Measurements from ENCODE around the gene AFM.

Gene AFM

DNA sequence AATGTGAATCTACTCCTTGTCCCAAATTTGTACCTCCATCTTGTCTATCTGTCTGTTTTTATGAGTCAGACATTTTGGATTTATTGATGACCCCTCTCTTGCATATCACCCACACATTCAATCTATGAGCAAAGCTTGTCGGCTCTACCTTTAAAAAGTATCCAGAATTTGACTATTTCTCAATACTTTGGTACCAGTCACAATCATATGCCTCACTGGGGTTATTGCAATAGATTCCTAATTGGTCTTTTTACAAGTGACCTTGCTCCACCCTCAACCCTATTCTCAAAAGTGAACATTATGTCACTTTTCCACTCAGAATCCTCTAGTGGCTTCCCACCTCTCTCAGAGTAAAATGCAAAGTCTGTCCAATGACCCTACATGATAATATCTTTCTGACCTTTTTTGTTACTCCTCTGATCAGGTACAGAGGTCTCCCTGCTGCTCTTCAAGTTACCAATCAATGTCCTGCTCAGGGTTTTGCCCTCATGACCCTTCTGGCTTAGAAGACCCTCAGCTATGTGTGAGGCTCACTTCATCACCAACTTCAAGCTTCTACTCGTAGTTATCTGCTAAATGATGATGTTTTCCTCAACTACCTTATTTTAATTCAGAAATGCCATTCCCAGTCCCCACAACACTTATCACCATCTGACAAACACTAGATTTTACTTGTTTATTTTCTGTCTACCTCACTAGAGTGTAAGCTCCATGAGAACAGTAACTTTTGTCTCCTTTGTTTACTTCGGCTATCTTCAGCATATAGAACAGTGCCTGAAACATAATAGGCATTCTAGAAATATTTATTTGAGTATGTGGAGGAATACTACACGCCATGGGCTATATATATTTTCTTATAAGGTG, 23.1 kb upstream of the AFM start:
- no peak for DNase-seq
- ATAC-seq (replicated peaks): no peak
- H3K9me3 Mint-ChIP-seq: no peaks in the 10 kb centered on the region
- H3K36me3 Mint-ChIP-seq: no peaks in the 10 kb centered on the region
- H3K27me3 Mint-ChIP-seq: peaks cover 9 to 12% of the 10 kb centered on the region in 2 donors
- no peaks in the 10 kb centered on the region for H3K4me1 Mint-ChIP-seq
- H3K4me3 Mint-ChIP-seq: no peak overlapping the region
- H3K27ac Mint-ChIP-seq: no peak overlapping the region

DNA sequence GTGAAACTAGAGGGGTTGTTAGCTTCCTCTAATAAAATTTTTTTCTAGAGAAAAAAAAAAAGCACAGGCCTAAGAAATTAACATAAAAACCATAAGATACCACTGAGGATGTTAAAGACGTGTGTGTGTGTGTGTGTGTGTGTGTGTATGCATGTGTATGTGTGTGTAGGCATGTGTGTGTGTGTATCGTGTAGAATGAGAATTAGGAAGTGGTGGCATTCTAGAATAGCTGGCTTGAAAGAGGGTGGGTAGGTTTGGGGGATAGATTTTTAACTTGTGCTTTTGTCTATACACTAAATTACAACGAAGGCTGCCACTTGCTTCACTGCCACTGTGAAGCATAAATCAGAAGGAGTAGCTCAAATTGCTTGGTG, 22.5 kb upstream of the AFM start:
- H3K9me3 Mint-ChIP-seq: no peaks in the 10 kb centered on the region
- H3K36me3 Mint-ChIP-seq: no peaks in the 10 kb centered on the region
- no peak overlapping the region for H3K27ac Mint-ChIP-seq
- DNase-seq: no peak
- no peak for ATAC-seq (replicated peaks)
- H3K4me3 Mint-ChIP-seq: no peak overlapping the region
- H3K27me3 Mint-ChIP-seq: peaks cover 9 to 12% of the 10 kb centered on the region in 2 donors
- no peaks in the 10 kb centered on the region for H3K4me1 Mint-ChIP-seq

DNA sequence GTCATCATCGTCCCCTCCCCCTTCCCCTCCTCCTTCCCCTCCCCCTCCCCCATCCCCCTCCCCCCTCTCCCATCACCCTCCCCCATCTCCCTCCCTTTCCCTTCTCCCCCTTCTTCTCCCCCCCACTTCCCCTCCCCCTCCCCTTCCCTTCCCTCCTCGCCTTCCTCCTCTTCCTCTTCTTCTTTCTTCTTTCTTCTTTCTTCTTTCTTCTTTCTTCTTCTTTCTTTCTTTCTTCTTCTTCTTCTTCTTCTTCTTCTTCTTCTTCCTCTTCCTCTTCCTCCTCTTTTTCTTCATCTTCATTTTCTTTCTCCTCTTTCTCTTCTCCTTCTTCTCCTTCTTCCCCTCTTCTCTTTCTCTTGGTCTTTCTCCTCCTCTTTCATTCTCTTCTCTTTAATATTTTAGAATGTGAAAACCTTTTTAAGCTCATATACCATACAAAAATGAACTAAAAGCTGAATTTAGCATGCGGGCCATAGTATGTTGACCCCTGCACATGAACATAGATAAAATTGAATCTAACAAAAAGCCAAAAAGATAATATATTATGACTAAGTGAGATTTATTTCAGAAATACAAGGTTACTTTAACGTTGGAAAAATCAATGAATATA, 20.5 kb upstream of the AFM start:
- H3K9me3 Mint-ChIP-seq: no peaks in the 10 kb centered on the region
- DNase-seq (no peak), ATAC-seq (replicated peaks) (no peak)
- no peak overlapping the region for H3K4me3 Mint-ChIP-seq
- H3K36me3 Mint-ChIP-seq: no peaks in the 10 kb centered on the region
- H3K4me1 Mint-ChIP-seq: no peaks in the 10 kb centered on the region
- H3K27me3 Mint-ChIP-seq: peaks cover 9 to 17% of the 10 kb centered on the region in 2 donors
- H3K27ac Mint-ChIP-seq: no peak overlapping the region

DNA sequence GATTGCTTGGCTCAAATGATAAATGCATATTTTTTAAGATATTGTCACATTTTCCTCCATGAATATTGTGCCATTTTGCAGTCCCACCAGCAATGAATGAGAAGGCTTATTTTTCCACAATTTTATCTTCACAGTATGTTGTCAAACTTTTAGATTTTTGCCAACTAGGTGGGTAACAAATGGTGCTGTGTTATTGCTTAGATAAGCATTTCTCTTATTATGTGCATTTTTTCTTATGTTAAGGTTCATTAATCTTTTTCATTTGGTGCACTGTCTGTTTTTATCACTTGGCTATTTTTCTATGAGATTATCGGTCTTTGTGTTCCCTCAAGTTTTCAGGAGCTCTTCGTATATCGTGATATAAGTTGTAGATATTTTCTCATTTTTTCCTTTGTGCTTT, 13.4 kb upstream of the AFM start:
- H3K4me3 Mint-ChIP-seq: no peak overlapping the region
- no peaks in the 10 kb centered on the region for H3K4me1 Mint-ChIP-seq
- no peak overlapping the region for H3K27ac Mint-ChIP-seq
- ATAC-seq (replicated peaks): no peak
- peaks cover 0 to 3% of the 10 kb centered on the region in 2 donors for H3K36me3 Mint-ChIP-seq
- H3K9me3 Mint-ChIP-seq: peaks cover 9% of the 10 kb centered on the region in 2 donors
- DNase-seq: no peak
- H3K27me3 Mint-ChIP-seq: peaks cover 14 to 18% of the 10 kb centered on the region in 2 donors

DNA sequence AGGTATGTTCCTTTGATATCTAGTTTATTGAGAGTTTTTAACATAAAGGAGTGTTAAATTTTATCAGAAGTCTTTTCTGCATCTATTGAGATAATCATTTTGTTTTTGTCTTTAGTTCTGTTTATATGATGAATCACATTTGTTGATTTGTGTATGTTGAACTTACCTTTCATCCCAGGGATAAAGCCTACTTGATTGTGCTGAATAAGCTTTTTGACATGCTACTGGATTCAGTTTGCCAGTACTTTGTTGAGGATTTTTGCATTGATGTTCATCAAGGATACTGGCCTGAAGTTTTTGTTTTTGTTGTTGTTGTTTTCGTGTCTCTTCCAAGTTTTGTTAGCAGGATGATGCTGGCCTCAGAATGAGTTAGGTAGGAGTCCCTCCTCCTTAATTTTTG, 10.8 kb upstream of the AFM start:
- no peak for ATAC-seq (replicated peaks)
- peaks cover 17% of the 10 kb centered on the region in 2 donors for H3K27me3 Mint-ChIP-seq

DNA sequence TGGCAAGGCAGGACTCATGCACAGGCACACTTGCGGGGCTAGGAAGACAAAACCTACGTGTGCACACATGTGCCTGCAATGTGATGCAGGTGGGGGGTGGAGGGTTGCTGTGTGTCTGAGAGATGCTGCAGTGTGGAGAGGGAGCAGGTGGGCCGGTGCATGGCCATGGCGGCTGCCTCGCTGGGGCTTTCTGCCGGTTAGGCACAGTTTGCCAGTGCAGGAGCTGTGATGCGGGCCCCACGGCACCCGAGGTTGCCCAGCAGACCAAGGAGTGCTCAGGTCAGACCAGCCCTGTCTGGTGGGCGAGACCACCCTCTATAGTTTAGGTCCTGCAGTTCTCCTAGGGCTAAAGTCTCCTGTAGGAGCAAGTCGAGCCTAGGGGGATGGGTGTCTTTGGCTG, 4.4 kb upstream of the AFM start:
- peaks cover 0 to 3% of the 10 kb centered on the region in 2 donors for H3K36me3 Mint-ChIP-seq
- no peaks in the 10 kb centered on the region for H3K4me1 Mint-ChIP-seq
- no peak overlapping the region for H3K4me3 Mint-ChIP-seq
- H3K9me3 Mint-ChIP-seq: peaks cover 20 to 25% of the 10 kb centered on the region in 2 donors
- DNase-seq: no peak
- ATAC-seq (replicated peaks): no peak
- H3K27ac Mint-ChIP-seq: no peak overlapping the region
- H3K27me3 Mint-ChIP-seq: peaks cover 8 to 21% of the 10 kb centered on the region in 2 donors

More for the DNA sequence above, 10.8 kb upstream of the AFM start:
- no peaks in the 10 kb centered on the region for H3K4me1 Mint-ChIP-seq
- no peak overlapping the region for H3K27ac Mint-ChIP-seq
- H3K9me3 Mint-ChIP-seq: peaks cover 19 to 23% of the 10 kb centered on the region in 2 donors
- H3K4me3 Mint-ChIP-seq: no peak overlapping the region
- no peak for DNase-seq
- H3K36me3 Mint-ChIP-seq: peaks cover 0 to 3% of the 10 kb centered on the region in 2 donors

DNA sequence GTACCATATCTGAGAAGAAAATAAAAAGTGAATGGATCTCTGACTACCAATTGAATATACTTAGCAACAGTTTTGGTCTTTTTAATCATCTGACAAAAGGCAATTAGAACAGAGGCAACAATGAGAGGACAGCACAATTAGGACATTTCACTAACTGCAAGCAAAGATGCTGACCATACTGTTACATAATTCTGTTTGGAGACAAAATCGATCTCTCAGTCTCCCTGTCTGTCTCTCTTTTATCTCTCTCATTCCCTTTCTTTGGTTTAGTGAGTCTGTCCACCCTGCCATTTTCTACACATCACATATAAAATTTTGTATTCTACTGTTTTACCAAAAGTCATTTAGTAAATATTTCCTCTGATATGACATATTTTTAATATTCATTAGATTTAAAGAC, 2.2 kb upstream of the AFM start:
- ATAC-seq (replicated peaks) (no peak), DNase-seq (no peak)
- Mint-ChIP-seq H3K36me3 (no peaks in the 10 kb centered on the region), H3K4me3 (no peak overlapping the region), H3K27me3 (peaks cover 0 to 12% of the 10 kb centered on the region in 2 donors), H3K27ac (no peak overlapping the region), H3K4me1 (no peaks in the 10 kb centered on the region), H3K9me3 (peaks cover 8 to 11% of the 10 kb centered on the region in 2 donors)

DNA sequence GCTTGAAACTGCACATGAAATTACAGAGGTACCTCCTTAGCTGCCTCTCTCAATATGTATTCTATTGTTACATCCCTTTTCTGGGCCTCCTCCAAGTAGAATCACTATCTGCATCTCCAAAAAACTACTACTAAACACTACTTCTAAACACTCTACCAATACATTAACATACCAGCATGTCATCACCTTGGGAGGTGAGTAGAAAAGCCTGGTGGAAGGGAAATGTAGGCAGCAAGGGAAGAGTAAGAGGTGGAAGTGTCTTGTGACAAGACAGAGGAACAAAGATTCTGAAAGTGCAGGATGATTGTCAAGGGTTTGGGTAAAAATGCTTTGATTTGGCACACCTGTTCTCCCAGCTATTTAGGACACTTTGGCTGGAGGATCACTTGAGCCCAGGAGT, 3.5 kb downstream of the AFM start:
- Mint-ChIP-seq H3K9me3 (peaks cover 0 to 1% of the 10 kb centered on the region in 2 donors), H3K27me3 (peaks cover 10 to 14% of the 10 kb centered on the region in 2 donors), H3K4me3 (no peak overlapping the region), H3K27ac (no peak overlapping the region), H3K4me1 (no peaks in the 10 kb centered on the region), H3K36me3 (no peaks in the 10 kb centered on the region)
- ATAC-seq (replicated peaks) (no peak), DNase-seq (no peak)

DNA sequence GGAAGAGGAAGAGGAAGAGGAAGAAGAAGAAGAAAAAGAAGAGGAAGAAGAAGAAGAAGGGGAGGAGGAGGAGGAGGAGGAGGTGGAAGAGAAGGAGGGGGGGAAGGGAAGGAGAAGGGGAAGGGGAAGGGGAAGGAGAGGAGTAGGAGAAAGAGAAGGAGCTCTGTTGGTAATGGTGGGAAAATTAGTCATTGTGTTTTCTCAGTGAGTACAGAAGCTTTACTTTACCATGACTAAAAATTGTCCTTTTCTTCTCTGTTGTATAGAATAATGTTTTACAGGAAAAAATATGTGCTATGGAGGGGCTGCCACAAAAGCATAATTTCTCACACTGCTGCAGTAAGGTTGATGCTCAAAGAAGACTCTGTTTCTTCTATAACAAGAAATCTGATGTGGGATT, 4.1 kb downstream of the AFM start:
- peaks cover 10 to 14% of the 10 kb centered on the region in 2 donors for H3K27me3 Mint-ChIP-seq
- peaks cover 0 to 1% of the 10 kb centered on the region in 2 donors for H3K9me3 Mint-ChIP-seq
- H3K27ac Mint-ChIP-seq: no peak overlapping the region
- H3K36me3 Mint-ChIP-seq: no peaks in the 10 kb centered on the region
- no peak for ATAC-seq (replicated peaks)
- no peak for DNase-seq
- H3K4me1 Mint-ChIP-seq: no peaks in the 10 kb centered on the region
- H3K4me3 Mint-ChIP-seq: no peak overlapping the region

DNA sequence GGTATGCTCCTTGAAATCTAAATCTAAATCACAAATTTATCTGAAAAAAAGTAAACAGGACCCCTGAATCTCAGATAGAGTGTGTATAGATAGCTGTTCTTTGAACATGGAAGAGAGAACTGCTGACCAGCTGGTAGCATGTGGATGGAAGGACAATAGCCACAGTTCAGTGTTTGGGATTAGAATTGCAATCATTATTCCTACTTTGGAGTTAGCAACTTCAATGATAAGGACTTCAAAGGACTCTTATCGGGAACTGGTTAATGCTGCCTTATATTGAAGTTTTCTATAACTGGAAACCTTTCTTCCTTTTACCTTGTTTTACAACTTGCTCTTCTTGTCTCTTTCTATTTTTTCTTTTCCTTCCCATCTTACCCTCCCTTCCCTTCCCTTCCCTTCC, 5.0 kb downstream of the AFM start:
- H3K4me3 Mint-ChIP-seq: no peak overlapping the region
- no peaks in the 10 kb centered on the region for H3K4me1 Mint-ChIP-seq
- H3K27me3 Mint-ChIP-seq: peaks cover 10 to 14% of the 10 kb centered on the region in 2 donors
- H3K9me3 Mint-ChIP-seq: peaks cover 0 to 1% of the 10 kb centered on the region in 2 donors
- no peak overlapping the region for H3K27ac Mint-ChIP-seq
- DNase-seq (no peak), ATAC-seq (replicated peaks) (no peak)
- no peaks in the 10 kb centered on the region for H3K36me3 Mint-ChIP-seq

DNA sequence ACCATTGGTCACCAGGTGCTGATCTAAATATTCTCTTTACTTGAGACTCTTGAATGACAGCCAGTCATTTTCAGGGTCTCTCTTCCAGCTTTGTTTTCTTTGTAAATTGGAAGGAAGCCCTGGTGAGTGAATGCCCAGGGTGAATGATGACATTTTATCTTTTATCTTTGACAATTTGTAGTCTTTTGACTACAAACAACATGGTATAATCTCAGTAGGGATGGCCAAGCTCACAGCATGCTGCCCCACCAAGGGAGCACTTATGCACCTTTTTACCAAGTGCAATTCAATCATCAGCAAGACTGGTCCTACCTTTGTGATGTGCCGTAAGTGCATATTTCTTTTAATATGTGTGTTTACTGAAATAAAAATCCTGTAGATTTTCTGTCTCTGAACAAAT, 5.7 kb downstream of the AFM start:
- H3K36me3 Mint-ChIP-seq: no peaks in the 10 kb centered on the region
- no peak overlapping the region for H3K27ac Mint-ChIP-seq
- DNase-seq (no peak), ATAC-seq (replicated peaks) (no peak)
- H3K27me3 Mint-ChIP-seq: peaks cover 10 to 14% of the 10 kb centered on the region in 2 donors
- H3K9me3 Mint-ChIP-seq: peaks cover 0 to 1% of the 10 kb centered on the region in 2 donors
- H3K4me1 Mint-ChIP-seq: no peaks in the 10 kb centered on the region
- no peak overlapping the region for H3K4me3 Mint-ChIP-seq

DNA sequence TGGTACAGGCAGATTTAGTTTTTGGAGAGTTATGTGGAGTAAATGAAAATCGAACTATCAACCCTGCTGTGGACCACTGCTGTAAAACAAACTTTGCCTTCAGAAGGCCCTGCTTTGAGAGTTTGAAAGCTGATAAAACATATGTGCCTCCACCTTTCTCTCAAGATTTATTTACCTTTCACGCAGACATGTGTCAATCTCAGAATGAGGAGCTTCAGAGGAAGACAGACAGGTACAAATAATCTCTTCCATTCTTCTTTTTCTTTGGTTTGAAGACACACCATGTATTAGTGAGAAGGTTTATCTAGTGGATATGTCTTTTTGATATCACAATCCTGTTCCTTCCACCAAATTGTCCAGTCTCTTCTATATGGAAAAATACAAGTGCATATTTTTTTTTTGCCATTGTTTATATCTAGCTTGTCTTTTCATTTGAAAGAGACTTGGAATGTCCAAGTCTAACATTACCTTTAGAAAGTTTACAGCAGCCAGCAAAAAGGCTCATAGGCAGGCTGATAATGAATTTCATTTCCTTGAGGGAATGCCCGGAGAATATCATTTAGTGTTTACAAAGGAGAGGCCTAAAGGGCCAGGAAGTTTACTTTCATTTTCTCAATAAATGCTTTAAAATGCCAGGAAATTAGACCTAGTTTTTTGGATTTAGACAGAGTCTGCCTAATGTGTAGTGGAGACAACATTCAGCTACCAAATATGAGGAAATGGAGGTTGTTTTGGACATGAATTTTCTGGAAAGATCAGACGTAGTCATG, 18.6 kb downstream of the AFM start:
- peaks cover 0 to 3% of the 10 kb centered on the region in 2 donors for H3K27me3 Mint-ChIP-seq
- H3K36me3 Mint-ChIP-seq: no peaks in the 10 kb centered on the region
- ATAC-seq (replicated peaks): no peak
- H3K4me3 Mint-ChIP-seq: no peak overlapping the region
- no peak for DNase-seq
- H3K27ac Mint-ChIP-seq: no peak overlapping the region
- H3K4me1 Mint-ChIP-seq: no peaks in the 10 kb centered on the region
- no peaks in the 10 kb centered on the region for H3K9me3 Mint-ChIP-seq

DNA sequence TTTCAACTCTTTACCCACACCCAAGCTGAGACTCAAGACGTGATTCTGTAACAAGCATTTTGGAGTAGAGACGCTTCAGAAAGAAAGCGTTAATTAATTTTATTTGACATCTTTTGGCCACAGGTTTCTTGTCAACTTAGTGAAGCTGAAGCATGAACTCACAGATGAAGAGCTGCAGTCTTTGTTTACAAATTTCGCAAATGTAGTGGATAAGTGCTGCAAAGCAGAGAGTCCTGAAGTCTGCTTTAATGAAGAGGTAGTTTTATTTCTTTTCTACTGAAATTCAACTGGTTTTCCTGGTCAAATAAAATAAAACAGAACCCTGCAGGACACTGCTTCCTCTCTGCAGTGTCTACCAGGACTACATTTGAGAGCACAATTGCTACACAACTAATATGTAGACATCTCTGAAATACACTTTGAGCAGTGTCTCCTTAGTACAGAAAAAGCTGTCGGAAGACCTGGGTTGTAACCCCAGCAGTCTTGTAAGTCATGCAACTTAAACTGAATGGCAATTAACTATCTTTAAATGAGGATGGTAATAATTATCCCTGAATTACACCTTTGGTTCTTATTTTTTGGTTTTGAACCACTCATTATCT, 20.2 kb downstream of the AFM start:
- Mint-ChIP-seq H3K4me1 (no peaks in the 10 kb centered on the region), H3K27me3 (peaks cover 0 to 3% of the 10 kb centered on the region in 2 donors), H3K4me3 (no peak overlapping the region), H3K36me3 (no peaks in the 10 kb centered on the region), H3K27ac (no peak overlapping the region), H3K9me3 (no peaks in the 10 kb centered on the region)
- ATAC-seq (replicated peaks) (no peak), DNase-seq (no peak)

DNA sequence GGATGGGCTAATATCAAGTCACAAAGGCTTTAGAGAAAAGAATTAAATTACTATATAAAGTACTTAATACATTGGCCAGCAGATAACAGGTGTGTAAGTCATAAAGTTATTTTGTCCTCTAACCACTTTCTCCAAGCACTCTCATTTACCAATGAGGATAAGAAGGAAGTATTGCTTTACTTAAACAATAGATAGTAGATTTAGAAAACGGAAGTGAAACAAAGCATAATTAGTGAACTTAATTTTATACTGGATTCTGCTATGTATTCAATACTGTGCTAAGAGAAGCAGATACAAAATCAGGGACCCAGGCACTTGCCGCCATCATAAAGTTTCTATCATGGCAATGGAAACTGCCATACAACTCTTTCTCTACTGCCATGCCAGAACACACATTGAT, 24.0 kb downstream of the AFM start:
- no peak overlapping the region for H3K4me3 Mint-ChIP-seq
- ATAC-seq (replicated peaks) (no peak), DNase-seq (no peak)
- no peak overlapping the region for H3K27ac Mint-ChIP-seq
- no peaks in the 10 kb centered on the region for H3K9me3 Mint-ChIP-seq
- peaks cover 0 to 3% of the 10 kb centered on the region in 2 donors for H3K27me3 Mint-ChIP-seq
- no peaks in the 10 kb centered on the region for H3K4me1 Mint-ChIP-seq
- no peaks in the 10 kb centered on the region for H3K36me3 Mint-ChIP-seq
